GM12878 (cell line): ENCODE data around the gene CCDC197. TPM values are rescaled to one million over a fixed set of nuclear protein-coding genes. Genes with fewer than 3 reads are reported as not detected.
A peak's percentile ranks its signal among the peaks of the same experiment; 100 is the strongest.

Source experiments
- ATAC-seq: fragments of 200-7000 bp; cut with Tn5 transposase; 3 replicates; pipeline ENCODE4 v1.9.1; 2020; ENCODE audit warnings: mild to moderate bottlenecking, moderate library complexity
- BruUV-seq: library from RNA; stranded (reverse); fragments of 400-500 nt; replicated peaks from 2 replicates; lab custom pipeline; 2021; lab: Mats Ljungman, UMichigan
- CTCF ChIA-PET: fragments of 300-600 bp; sonication (Branson Sonifier 250); formaldehyde crosslinking; extraction: SDS; loops from one replicate; lab custom pipeline; 2021; ENCODE audit warnings: inconsistent platforms; lab: Yijun Ruan, JAX
- POLR2A ChIA-PET: fragments of 350-600 bp; formaldehyde crosslinking; extraction: SDS; loops from one replicate; lab custom pipeline; 2021; ENCODE audit warnings: inconsistent platforms; lab: Charles Lee
- RAD21 ChIA-PET: fragments of 300-600 bp; sonication (Branson Sonifier 250); formaldehyde crosslinking; loops from one replicate; lab custom pipeline; 2023; ENCODE audit warnings: antibody characterized with exemption; ENCODE audit not compliant: unreplicated experiment; lab: Charles Lee
- SMC1A ChIA-PET: fragments of 300-600 bp; sonication (Branson Sonifier 250); formaldehyde crosslinking; loops from one replicate; lab custom pipeline; 2023; ENCODE audit not compliant: unreplicated experiment, uncharacterized antibody; lab: Charles Lee
- DNase-seq: peaks from one replicate; pipeline ENCODE4 v3.0.0-alpha.2; 2011; ENCODE audit warnings: low read depth, low spot score
- FAIRE-seq: peaks from 3 replicates; lab custom pipeline; 2011; peaks lifted over from hg19 to GRCh38; lab: Jason Lieb, UNC
- H2AFZ ChIP-seq: 2 replicates; pipeline ENCODE4 v1.6.0; 2011; ENCODE audit warnings: low read depth, low read length, control low read depth; ENCODE audit not compliant: control insufficient read depth
- H3K27ac ChIP-seq: 2 replicates; pipeline ENCODE4 v1.5.1; 2011; ENCODE audit warnings: control low read depth; ENCODE audit not compliant: control insufficient read depth, insufficient read depth
- H3K27me3 ChIP-seq, 2 experiments: replicated peaks in 1 of 2; 2 replicates each; pipeline versions ENCODE4 v1.6.0 to v1.6.1; 2011; ENCODE audit warnings: low read length in 1 of 2; ENCODE audit not compliant: control insufficient read depth in 2 of 2, insufficient read depth in 2 of 2
- H3K36me3 ChIP-seq, 2 experiments: 2 replicates each; pipeline ENCODE4 v1.5.1; 2011; ENCODE audit warnings: low read length in 1 of 2; ENCODE audit not compliant: control insufficient read depth in 2 of 2, insufficient read depth in 2 of 2
- H3K4me1 ChIP-seq: 2 replicates; pipeline ENCODE4 v1.6.1; 2011; ENCODE audit warnings: mild to moderate bottlenecking, low read length, moderate library complexity, mixed read lengths; ENCODE audit not compliant: control insufficient read depth, insufficient read depth
- H3K4me2 ChIP-seq: 2 replicates; pipeline ENCODE4 v1.6.0; 2011; ENCODE audit warnings: control low read depth; ENCODE audit not compliant: control insufficient read depth, insufficient read depth
- H3K4me3 ChIP-seq: fragments of 200-600 bp; sonication (generic); 2 replicates; pipeline ENCODE4 v1.5.1; 2016
- H3K79me2 ChIP-seq: 2 replicates; pipeline ENCODE4 v1.6.0; 2011; ENCODE audit warnings: low read length; ENCODE audit not compliant: control insufficient read depth, insufficient read depth
- H3K9ac ChIP-seq: 2 replicates; pipeline ENCODE4 v1.8.0; 2011; ENCODE audit warnings: low read length, control low read depth, mixed read lengths; ENCODE audit not compliant: control insufficient read depth, insufficient read depth
- H3K9me3 ChIP-seq: replicated peaks from 3 replicates; pipeline ENCODE4 v1.5.1; 2011; ENCODE audit warnings: mild to moderate bottlenecking, low read length; ENCODE audit not compliant: control insufficient read depth, insufficient read depth
- H4K20me1 ChIP-seq: 2 replicates; pipeline ENCODE4 v1.6.0; 2011; ENCODE audit not compliant: control insufficient read depth, insufficient read depth
- CBX5 ChIP-seq: sonication (generic); IDR thresholded peaks from 2 replicates; pipeline ENCODE4 v1.6.1; 2016; ENCODE audit warnings: low read depth, moderate library complexity, mild to moderate bottlenecking, inconsistent platforms
- ELK1 ChIP-seq: IDR thresholded peaks from 2 replicates; pipeline ENCODE4 v1.6.1; 2012; ENCODE audit warnings: low read depth, low read length, improper control_type of control experiment
- EZH2 ChIP-seq: IDR thresholded peaks from 2 replicates; pipeline ENCODE4 v1.6.1; 2012; ENCODE audit warnings: low read depth, mild to moderate bottlenecking, control low read depth, inconsistent platforms, low read length, borderline replicate concordance; ENCODE audit not compliant: control insufficient read depth
- KAT2A ChIP-seq: conservative IDR thresholded peaks from 2 replicates; pipeline ENCODE4 v1.6.1; 2011; ENCODE audit warnings: low read depth, low read length; ENCODE audit not compliant: control insufficient read depth
- POLR2A ChIP-seq: IDR thresholded peaks from 2 replicates; pipeline ENCODE4 v1.6.1; 2011; ENCODE audit warnings: low read depth, mild to moderate bottlenecking, low read length
- RUNX3 ChIP-seq: IDR thresholded peaks from 2 replicates; pipeline ENCODE4 v1.6.1; 2012; ENCODE audit warnings: low read length, inconsistent platforms
- SPI1 ChIP-seq: IDR thresholded peaks from 2 replicates; pipeline ENCODE4 v1.6.1; 2011; ENCODE audit warnings: low read depth, mild to moderate bottlenecking, low read length, moderate library complexity, borderline replicate concordance; ENCODE audit not compliant: insufficient read depth
- WGBS: methylation state at CpG from one replicate; pipeline ENCODE4 v1.1.6; 2016; ENCODE audit warnings: low lambda C conversion rate; ENCODE audit not compliant: insufficient replicate concordance, insufficient coverage; ENCODE audit errors: missing lambda C conversion rate; 5-methylcytosine and 5-hydroxymethylcytosine counted together
- in situ Hi-C: fragments of 300-500 bp; cut with MboI; formaldehyde crosslinking; loops from 9 replicates; pipeline ENCODE4 v1.14.3; 2018; ENCODE audit warnings: mixed read lengths
- intact Hi-C: fragments of 100-400 bp; cut with micrococcal nuclease; formaldehyde crosslinking; loops from one replicate; pipeline ENCODE4 v1.14.2; 2022; ENCODE audit not compliant: unreplicated experiment
- polyA plus RNA-seq, 11 experiments: library from polyadenylated mRNA; depleted of rRNA in 4 of 11; unstranded in 6 of 11; stranded (reverse) in 5 of 11; fragments of >200 nt; fragmentation: Nextera tagmentation in 4 of 11; fragmentation: Illumina TruSeq in 1 of 11; extraction: Ambion mirVana in 4 of 11; extraction: Trizol in 1 of 11; gene quantifications; 1 replicate in 1 of 11; 2 replicates in 10 of 11; pipeline versions ENCODE4 v1.2.1 to v1.2.3, GENCODE V29; 2011 to 2016; ENCODE audit warnings: inconsistent platforms in 2 of 11, missing spikeins in 2 of 11, low read depth in 1 of 11
- total RNA-seq, 4 experiments: library from RNA; depleted of rRNA in 3 of 4; stranded (reverse); fragments of >200 nt in 3 of 4; fragmentation: Illumina TruSeq in 1 of 4; extraction: Trizol in 1 of 4; gene quantifications; 2 replicates each; pipeline versions ENCODE4 v1.2.1 to v1.2.3, GENCODE V29; 2013 to 2021

CCDC197 gene
- total and polyA plus RNA-seq, 10 of the 15 experiments (the other 5 are each of a cell fraction or from before 2014, with no cell fraction given): 0.12 TPM; not detected in 9

- TF ChIP-seq KAT2A (no peak), SPI1 (no peak), POLR2A (no peak), RUNX3 (no peak), CBX5 (no peak), ELK1 (no peak)
Measured at GRCh38 chr14:94020267-94020666, 23.2 kb downstream of the CCDC197 start (continued).

- SMC1A ChIA-PET: interaction anchor here (0.5 to 1.8 kb wide), 5 partner anchors 10 to 159 kb away, joined by 3 to 6 read pairs (median 3); no protein-coding TSS in a partner anchor
- no peak overlapping the region for H3K27ac ChIP-seq
- H3K36me3 ChIP-seq: no peaks in the 10 kb centered on the region
- DNase-seq: no peak
- FAIRE-seq: no peak
- ATAC-seq: 0 out of 3 replicates have a peak, but pooled peaks have one; percentile 11
- intact Hi-C loops: no loop called here
- in situ Hi-C loops: no loop called here
- no peak overlapping the region for H3K4me3 ChIP-seq
- no peaks in the 10 kb centered on the region for H3K9me3 ChIP-seq
- CTCF ChIA-PET: interaction anchor here (0.8 to 6.8 kb wide), 5 partner anchors 16 to 116 kb away, joined by 3 to 34 read pairs (median 4); no protein-coding TSS in a partner anchor
- H4K20me1 ChIP-seq: no peaks in the 10 kb centered on the region
- TF ChIP-seq EZH2: no peak
- TF ChIP-seq, all 136 proteins: peak for 0
- WGBS: 19% methylated on average over 2 of the region's 2 CpGs
- Histone ChIP-seq H3K4me1 (peaks cover 10% of the 10 kb centered on the region), H3K9ac (no peak overlapping the region), H2AFZ (no peak overlapping the region), H3K4me2 (no peak overlapping the region), H3K27me3 (peaks cover 0 to 2% of the 10 kb centered on the region in 2 experiments; a peak in 1 of 4 replicates), H3K79me2 (no peaks in the 10 kb centered on the region)
- no TSS peak for BruUV-seq
- ChIA-PET POLR2A (interaction anchor here (0.5 to 0.7 kb wide), 2 partner anchors 19 to 110 kb away, joined by 3 to 6 read pairs; no protein-coding TSS in a partner anchor), RAD21 (interaction anchor here (2.0 kb wide), 1 partner anchor 81 kb away, joined by 7 read pairs; no protein-coding TSS in a partner anchor)
Measured at GRCh38 chr14:94021001-94021400, 23.9 kb downstream of the CCDC197 start.
